IMR-90 (cell line): ENCODE data around the gene KRTDAP. TPM values are rescaled to one million over a fixed set of nuclear protein-coding genes. Genes with fewer than 3 reads are reported as not detected.

Source experiments
- ATAC-seq: fragments of 200-7000 bp; cut with Tn5 transposase; 2 replicates; pipeline ENCODE4 v1.9.1; 2020; ENCODE audit warnings: low read depth, mild to moderate bottlenecking, moderate library complexity
- BruUV-seq: library from RNA; stranded (reverse); fragments of 400-500 nt; replicated peaks from 2 replicates; lab custom pipeline; 2021; lab: Mats Ljungman, UMichigan
- CTCF ChIA-PET: fragments of 300-600 bp; formaldehyde crosslinking; extraction: SDS; loops from one replicate; lab custom pipeline; 2021; ENCODE audit warnings: antibody characterized with exemption; lab: Yijun Ruan, JAX
- POLR2A ChIA-PET: fragments of 300-600 bp; sonication (Branson Sonifier 250); formaldehyde crosslinking; loops from one replicate; lab custom pipeline; 2022; ENCODE audit warnings: antibody characterized with exemption; ENCODE audit not compliant: unreplicated experiment; lab: Charles Lee
- DNase-seq: peaks from one replicate; pipeline ENCODE4 v3.0.0; 2013
- H2AFZ ChIP-seq: replicated peaks from 2 replicates; pipeline ENCODE3; 2013; ENCODE audit warnings: low read length, mild to moderate bottlenecking; ENCODE audit not compliant: poor library complexity
- H2AK5ac ChIP-seq: 2 replicates; pipeline ENCODE4 v1.6.1; 2013; ENCODE audit warnings: low read depth, low read length, inconsistent platforms
- H2AK9ac ChIP-seq: replicated peaks from 2 replicates; pipeline ENCODE3; 2013; ENCODE audit warnings: mild to moderate bottlenecking, low read depth, low read length, moderate library complexity; ENCODE audit not compliant: poor library complexity
- H2BK120ac ChIP-seq: 2 replicates; pipeline ENCODE4 v1.6.1; 2013; ENCODE audit warnings: low read depth, low read length, inconsistent platforms
- H2BK15ac ChIP-seq: 3 replicates; pipeline ENCODE4 v1.6.1; 2013; ENCODE audit warnings: low read depth, low read length, inconsistent platforms
- H2BK20ac ChIP-seq: 2 replicates; pipeline ENCODE4 v1.6.1; 2013; ENCODE audit warnings: low read depth, mild to moderate bottlenecking, inconsistent platforms, low read length, moderate library complexity
- H2BK5ac ChIP-seq: 2 replicates; pipeline ENCODE4 v1.6.1; 2013; ENCODE audit warnings: mild to moderate bottlenecking, low read depth, low read length, inconsistent platforms; ENCODE audit not compliant: poor library complexity, severe bottlenecking
- H3K14ac ChIP-seq: replicated peaks from 2 replicates; pipeline ENCODE4 v1.6.1; 2013; ENCODE audit warnings: low read depth, low read length, inconsistent platforms
- H3K18ac ChIP-seq: 2 replicates; pipeline ENCODE4 v1.6.1; 2013; ENCODE audit warnings: low read depth, low read length, control low read depth
- H3K23ac ChIP-seq: 2 replicates; pipeline ENCODE4 v1.6.1; 2013; ENCODE audit warnings: low read depth, low read length, inconsistent platforms
- H3K27ac ChIP-seq: 2 replicates; pipeline ENCODE4 v1.5.1; 2013; ENCODE audit warnings: mild to moderate bottlenecking, control low read depth, low read length; ENCODE audit not compliant: insufficient read depth
- H3K27me3 ChIP-seq: 2 replicates; pipeline ENCODE4 v1.6.1; 2013; ENCODE audit warnings: low read length; ENCODE audit not compliant: control insufficient read depth, insufficient read depth
- H3K36me3 ChIP-seq: 2 replicates; pipeline ENCODE4 v1.6.1; 2013; ENCODE audit warnings: low read length, mixed read lengths; ENCODE audit not compliant: control insufficient read depth, insufficient read depth
- H3K4ac ChIP-seq: 2 replicates; pipeline ENCODE4 v1.6.1; 2013; ENCODE audit warnings: low read depth, low read length, inconsistent platforms
- H3K4me1 ChIP-seq: 2 replicates; pipeline ENCODE4 v1.6.1; 2013; ENCODE audit warnings: low read length, mixed read lengths; ENCODE audit not compliant: control insufficient read depth, insufficient read depth
- H3K4me2 ChIP-seq: 2 replicates; pipeline ENCODE4 v1.6.1; 2013; ENCODE audit warnings: low read depth, mild to moderate bottlenecking, control low read depth, low read length, moderate library complexity
- H3K4me3 ChIP-seq: 2 replicates; pipeline ENCODE4 v1.5.1; 2013; ENCODE audit warnings: low read depth, mild to moderate bottlenecking, control low read depth, low read length, moderate library complexity; ENCODE audit not compliant: insufficient read depth
- H3K56ac ChIP-seq: 2 replicates; pipeline ENCODE4 v1.6.1; 2013; ENCODE audit warnings: low read length, inconsistent platforms; ENCODE audit not compliant: insufficient read depth; ENCODE audit errors: extremely low read depth
- H3K79me1 ChIP-seq, 2 experiments: 2 replicates each; pipeline ENCODE4 v1.6.1; 2013; ENCODE audit warnings: low read length in 2 of 2, inconsistent platforms in 1 of 2, low read depth in 1 of 2
- H3K9ac ChIP-seq: 2 replicates; pipeline ENCODE4 v1.6.1; 2013; ENCODE audit warnings: low read depth, low read length, control low read depth
- H3K9me1 ChIP-seq: 2 replicates; pipeline ENCODE4 v1.6.1; 2013; ENCODE audit warnings: low read length, inconsistent platforms; ENCODE audit not compliant: insufficient read depth
- H3K9me3 ChIP-seq: 2 replicates; pipeline ENCODE4 v1.6.1; 2013; ENCODE audit warnings: low read length; ENCODE audit not compliant: control insufficient read depth, insufficient read depth
- H4K20me1 ChIP-seq: 2 replicates; pipeline ENCODE4 v1.6.1; 2013; ENCODE audit warnings: low read length, inconsistent platforms; ENCODE audit not compliant: insufficient read depth
- H4K5ac ChIP-seq: 2 replicates; pipeline ENCODE4 v1.6.1; 2013; ENCODE audit warnings: mild to moderate bottlenecking, low read depth, low read length, control low read depth
- H4K8ac ChIP-seq, 2 experiments: 2 replicates each; pipeline ENCODE4 v1.6.1; 2013; ENCODE audit warnings: low read depth in 2 of 2, low read length in 2 of 2, control low read depth in 1 of 2, inconsistent platforms in 1 of 2
- H4K91ac ChIP-seq: 2 replicates; pipeline ENCODE4 v1.6.1; 2013; ENCODE audit warnings: low read depth, low read length, inconsistent platforms; ENCODE audit not compliant: insufficient read depth
- BHLHE40 ChIP-seq: fragments of 150-350 bp; IDR thresholded peaks from 2 replicates; pipeline ENCODE4 v1.6.1; 2016; ENCODE audit warnings: mild to moderate bottlenecking, low read depth, low read length
- CEBPB ChIP-seq: IDR thresholded peaks from 2 replicates; pipeline ENCODE4 v1.6.1; 2012; ENCODE audit warnings: low read depth, low read length, improper control_type of control experiment
- MAFK ChIP-seq: IDR thresholded peaks from 2 replicates; pipeline ENCODE4 v1.6.1; 2012; ENCODE audit warnings: low read depth, low read length, improper control_type of control experiment
- MAZ ChIP-seq: IDR thresholded peaks from 2 replicates; pipeline ENCODE4 v1.6.1; 2012; ENCODE audit warnings: low read depth, mild to moderate bottlenecking, low read length, improper control_type of control experiment, moderate library complexity, borderline replicate concordance
- POLR2A ChIP-seq: IDR thresholded peaks from 2 replicates; pipeline ENCODE4 v1.6.1; 2012; ENCODE audit warnings: mild to moderate bottlenecking, low read depth, low read length
- RAD21 ChIP-seq: IDR thresholded peaks from 2 replicates; pipeline ENCODE4 v1.6.1; 2012; ENCODE audit warnings: low read length, improper control_type of control experiment
- RCOR1 ChIP-seq: IDR thresholded peaks from 2 replicates; pipeline ENCODE4 v1.6.1; 2012; ENCODE audit warnings: mild to moderate bottlenecking, low read length, improper control_type of control experiment; ENCODE audit not compliant: insufficient replicate concordance
- SMC3 ChIP-seq: fragments of 150-350 bp; IDR thresholded peaks from 2 replicates; pipeline ENCODE4 v1.6.1; 2016; ENCODE audit warnings: low read depth, mild to moderate bottlenecking, antibody characterized with exemption, low read length, moderate library complexity
- WGBS, 2 experiments: methylation state at CpG; one replicate each; pipeline versions ENCODE4 v1.1.5 to v1.1.7; 2013; ENCODE audit warnings: missing lambda C conversion rate in 2 of 2; ENCODE audit not compliant: insufficient read length in 1 of 2; ENCODE audit errors: extremely low coverage in 2 of 2; 5-methylcytosine and 5-hydroxymethylcytosine counted together
- dilution Hi-C: fragments of 300-500 bp; cut with HindIII; formaldehyde crosslinking; loops from one replicate; pipeline ENCODE4 v1.14.3; 2018; ENCODE audit warnings: low sequenced_read_pairs; ENCODE audit not compliant: unreplicated experiment
- in situ Hi-C: fragments of 300-500 bp; cut with MboI; formaldehyde crosslinking; loops from 3 replicates; pipeline ENCODE4 v1.14.3; 2019; ENCODE audit warnings: low sequenced_read_pairs, inconsistent platforms, mixed read lengths
- intact Hi-C: fragments of 100-400 bp; cut with micrococcal nuclease; formaldehyde crosslinking; loops from 2 replicates; pipeline ENCODE4 v1.10.0; 2022
- polyA plus RNA-seq, 3 experiments: library from polyadenylated mRNA; depleted of rRNA; stranded (reverse); fragments of >200 nt; gene quantifications; 2 replicates each; pipeline ENCODE4 v1.2.3, GENCODE V29; 2012; ENCODE audit warnings: low replicate concordance in 1 of 3
- total RNA-seq: library from RNA; depleted of rRNA; stranded (reverse); fragments of >200 nt; gene quantifications from 2 replicates; pipeline ENCODE4 v1.2.3, GENCODE V29; 2012
- TF ChIP-seq, protein P1 (sequence below): conservative IDR thresholded peaks from 2 replicates; pipeline ENCODE4 v1.5.1; 2012; ENCODE audit warnings: mild to moderate bottlenecking, low read depth, low read length, improper control_type of control experiment
- TF ChIP-seq, protein P2 (sequence below): fragments of 150-350 bp; IDR thresholded peaks from 2 replicates; pipeline ENCODE4 v1.6.1; 2016; ENCODE audit warnings: low read depth, mild to moderate bottlenecking, low read length, moderate library complexity, borderline replicate concordance

KRTDAP gene
- total and polyA plus RNA-seq, 2 of the 4 experiments (the other 2 are of a cell fraction), result not detected

DNA sequence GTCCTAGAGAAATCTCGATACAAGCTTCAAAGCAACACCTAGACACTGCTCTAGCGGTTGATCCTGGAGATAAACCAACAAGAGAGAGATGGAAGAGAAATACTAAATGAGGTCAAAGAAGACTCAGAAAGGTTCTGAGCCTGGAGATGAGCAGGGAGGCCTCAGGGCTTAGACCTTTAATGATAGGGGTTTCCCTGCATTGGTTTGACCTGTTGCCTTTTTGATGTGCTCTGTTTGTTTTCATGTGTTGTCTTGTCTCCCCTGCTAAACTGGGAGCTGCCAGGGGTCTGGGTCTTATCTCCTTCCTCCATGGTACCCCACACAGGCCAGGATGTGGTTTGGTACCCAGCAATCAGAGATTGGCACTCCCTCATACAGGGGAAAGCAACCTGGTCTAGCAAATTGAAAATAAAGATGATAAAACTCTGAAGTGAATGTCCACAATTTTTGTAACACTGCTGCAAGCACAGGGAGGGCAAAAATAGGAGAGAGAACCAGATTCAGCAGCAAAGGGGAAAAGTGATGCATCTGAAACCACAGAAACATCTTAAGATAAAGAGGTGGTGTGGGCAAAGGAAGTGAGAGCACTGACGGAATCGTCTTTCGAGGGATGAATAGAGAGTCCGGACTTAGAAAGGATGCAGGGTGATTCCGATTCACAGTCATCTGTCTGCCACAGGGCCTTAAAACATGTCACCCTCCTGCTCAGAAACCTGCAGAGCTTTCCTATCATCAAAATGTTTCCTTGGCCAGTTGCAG lies 38.7 kb downstream of the KRTDAP start:
- Histone ChIP-seq H2AK9ac (no peak overlapping the region), H2BK120ac (no peak overlapping the region), H3K14ac (no peak overlapping the region), H3K27me3 (peaks cover 4% of the 10 kb centered on the region; the same call in 1 of the 2 replicates), H3K27ac (no peak overlapping the region), H2BK20ac (no peak overlapping the region), H3K9me1 (no peaks in the 10 kb centered on the region), H2AFZ (no peak overlapping the region), H3K9ac (no peak overlapping the region), H3K9me3 (no peaks in the 10 kb centered on the region), H4K20me1 (no peaks in the 10 kb centered on the region), H2AK5ac (no peak overlapping the region), H3K4me1 (no peaks in the 10 kb centered on the region), H3K18ac (no peak overlapping the region), H4K91ac (no peak overlapping the region), H4K5ac (no peak overlapping the region), H2BK5ac (no peak overlapping the region), H3K36me3 (no peaks in the 10 kb centered on the region), H3K4me3 (no peak overlapping the region), H3K4me2 (no peak overlapping the region), H4K8ac (no peak overlapping the region), H3K23ac (no peak overlapping the region), H3K4ac (no peak overlapping the region), H3K79me1 (no peaks in the 10 kb centered on the region), H3K56ac (no peak overlapping the region), H2BK15ac (no peak overlapping the region)
- ATAC-seq (no peak), DNase-seq (no peak)
- POLR2A ChIA-PET, result no interaction called here
- no TSS peak for BruUV-seq
- intact Hi-C loops, result no loop called here
- dilution Hi-C loops, result no loop called here
- TF ChIP-seq, protein P1, sequence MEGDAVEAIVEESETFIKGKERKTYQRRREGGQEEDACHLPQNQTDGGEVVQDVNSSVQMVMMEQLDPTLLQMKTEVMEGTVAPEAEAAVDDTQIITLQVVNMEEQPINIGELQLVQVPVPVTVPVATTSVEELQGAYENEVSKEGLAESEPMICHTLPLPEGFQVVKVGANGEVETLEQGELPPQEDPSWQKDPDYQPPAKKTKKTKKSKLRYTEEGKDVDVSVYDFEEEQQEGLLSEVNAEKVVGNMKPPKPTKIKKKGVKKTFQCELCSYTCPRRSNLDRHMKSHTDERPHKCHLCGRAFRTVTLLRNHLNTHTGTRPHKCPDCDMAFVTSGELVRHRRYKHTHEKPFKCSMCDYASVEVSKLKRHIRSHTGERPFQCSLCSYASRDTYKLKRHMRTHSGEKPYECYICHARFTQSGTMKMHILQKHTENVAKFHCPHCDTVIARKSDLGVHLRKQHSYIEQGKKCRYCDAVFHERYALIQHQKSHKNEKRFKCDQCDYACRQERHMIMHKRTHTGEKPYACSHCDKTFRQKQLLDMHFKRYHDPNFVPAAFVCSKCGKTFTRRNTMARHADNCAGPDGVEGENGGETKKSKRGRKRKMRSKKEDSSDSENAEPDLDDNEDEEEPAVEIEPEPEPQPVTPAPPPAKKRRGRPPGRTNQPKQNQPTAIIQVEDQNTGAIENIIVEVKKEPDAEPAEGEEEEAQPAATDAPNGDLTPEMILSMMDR, result no peak
- TF ChIP-seq BHLHE40 (no peak), CEBPB (no peak), POLR2A (no peak), SMC3 (no peak), RAD21 (no peak), MAFK (no peak), MAZ (no peak), RCOR1 (no peak)
- TF ChIP-seq, protein P2, sequence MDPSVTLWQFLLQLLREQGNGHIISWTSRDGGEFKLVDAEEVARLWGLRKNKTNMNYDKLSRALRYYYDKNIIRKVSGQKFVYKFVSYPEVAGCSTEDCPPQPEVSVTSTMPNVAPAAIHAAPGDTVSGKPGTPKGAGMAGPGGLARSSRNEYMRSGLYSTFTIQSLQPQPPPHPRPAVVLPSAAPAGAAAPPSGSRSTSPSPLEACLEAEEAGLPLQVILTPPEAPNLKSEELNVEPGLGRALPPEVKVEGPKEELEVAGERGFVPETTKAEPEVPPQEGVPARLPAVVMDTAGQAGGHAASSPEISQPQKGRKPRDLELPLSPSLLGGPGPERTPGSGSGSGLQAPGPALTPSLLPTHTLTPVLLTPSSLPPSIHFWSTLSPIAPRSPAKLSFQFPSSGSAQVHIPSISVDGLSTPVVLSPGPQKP, result no peak
- CTCF ChIA-PET, result no interaction called here
- 80% methylated on average over 2 of the region's 7 CpGs; no CpG with 5 or more reads in 1 of the 2 experiments for WGBS, 2 experiments
- in situ Hi-C loops, result no loop called here
